Stomach (tissue), 4 donors: ENCODE data around the gene DCAF8.

ENCODE experiments used
- EP300 ChIP-seq: sonication (generic); formaldehyde crosslinking; IDR thresholded peaks from one replicate; pipeline ENCODE4 v1.6.1; 2017; ENCODE audit warnings: antibody characterized with exemption
- POLR2AphosphoS5 ChIP-seq, 3 donors: sonication (generic); formaldehyde crosslinking; IDR thresholded peaks; one replicate each; pipeline ENCODE4 v1.6.1; 2016; ENCODE audit warnings: antibody characterized with exemption in 3 of 3
- TF ChIP-seq, protein P1 (sequence below), 7 experiments: fragments of 450-650 bp in 4 of 7; fragments of 200-600 bp in 3 of 7; sonication (generic) in 3 of 7; IDR thresholded peaks; one replicate each; pipeline ENCODE4 v1.5.1; 2016 to 2019; ENCODE audit warnings: antibody characterized with exemption in 7 of 7, control low read depth in 2 of 7, mild to moderate bottlenecking in 1 of 7

DNA sequence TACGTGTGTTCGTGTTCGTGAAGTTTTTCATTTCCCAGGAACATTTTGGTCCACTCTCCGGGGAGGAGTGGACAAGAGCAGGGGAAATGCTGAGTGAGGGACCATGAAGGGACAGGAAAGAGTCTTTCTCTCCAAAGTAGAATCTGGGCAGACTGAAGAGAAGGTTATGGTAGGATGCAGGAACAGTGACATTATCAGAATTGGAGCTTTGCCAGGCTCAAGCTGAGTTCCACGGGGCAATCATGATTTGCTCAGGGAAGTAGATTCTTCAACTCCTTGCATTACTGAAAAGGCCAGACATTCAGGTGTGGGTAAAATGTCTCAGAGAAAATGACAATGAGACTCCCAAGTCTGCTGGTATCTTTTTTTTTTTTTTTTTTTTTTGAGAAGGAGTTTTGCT is 94.3 kb downstream of the DCAF8 start:
- TF ChIP-seq, protein P1, sequence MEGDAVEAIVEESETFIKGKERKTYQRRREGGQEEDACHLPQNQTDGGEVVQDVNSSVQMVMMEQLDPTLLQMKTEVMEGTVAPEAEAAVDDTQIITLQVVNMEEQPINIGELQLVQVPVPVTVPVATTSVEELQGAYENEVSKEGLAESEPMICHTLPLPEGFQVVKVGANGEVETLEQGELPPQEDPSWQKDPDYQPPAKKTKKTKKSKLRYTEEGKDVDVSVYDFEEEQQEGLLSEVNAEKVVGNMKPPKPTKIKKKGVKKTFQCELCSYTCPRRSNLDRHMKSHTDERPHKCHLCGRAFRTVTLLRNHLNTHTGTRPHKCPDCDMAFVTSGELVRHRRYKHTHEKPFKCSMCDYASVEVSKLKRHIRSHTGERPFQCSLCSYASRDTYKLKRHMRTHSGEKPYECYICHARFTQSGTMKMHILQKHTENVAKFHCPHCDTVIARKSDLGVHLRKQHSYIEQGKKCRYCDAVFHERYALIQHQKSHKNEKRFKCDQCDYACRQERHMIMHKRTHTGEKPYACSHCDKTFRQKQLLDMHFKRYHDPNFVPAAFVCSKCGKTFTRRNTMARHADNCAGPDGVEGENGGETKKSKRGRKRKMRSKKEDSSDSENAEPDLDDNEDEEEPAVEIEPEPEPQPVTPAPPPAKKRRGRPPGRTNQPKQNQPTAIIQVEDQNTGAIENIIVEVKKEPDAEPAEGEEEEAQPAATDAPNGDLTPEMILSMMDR (IDR thresholded peaks at IDR 0.05), result no peak
- TF ChIP-seq EP300 (no peak), POLR2AphosphoS5 (IDR thresholded peaks at IDR 0.05) (no peak)
